IMR-90 (cell line): ENCODE data around the gene EPHB6. TPM values are rescaled to one million over a fixed set of nuclear protein-coding genes. Genes with fewer than 3 reads are reported as not detected.

Experiments used
- ATAC-seq: fragments of 200-7000 bp; cut with Tn5 transposase; 2 replicates; pipeline ENCODE4 v1.9.1; 2020; ENCODE audit warnings: low read depth, mild to moderate bottlenecking, moderate library complexity
- BruUV-seq: library from RNA; stranded (reverse); fragments of 400-500 nt; replicated peaks from 2 replicates; lab custom pipeline; 2021; lab: Mats Ljungman, UMichigan
- CTCF ChIA-PET: fragments of 300-600 bp; formaldehyde crosslinking; extraction: SDS; loops from one replicate; lab custom pipeline; 2021; ENCODE audit warnings: antibody characterized with exemption; lab: Yijun Ruan, JAX
- POLR2A ChIA-PET: fragments of 300-600 bp; sonication (Branson Sonifier 250); formaldehyde crosslinking; loops from one replicate; lab custom pipeline; 2022; ENCODE audit warnings: antibody characterized with exemption; ENCODE audit not compliant: unreplicated experiment; lab: Charles Lee
- DNase-seq: peaks from one replicate; pipeline ENCODE4 v3.0.0; 2013
- H2AFZ ChIP-seq: replicated peaks from 2 replicates; pipeline ENCODE3; 2013; ENCODE audit warnings: low read length, mild to moderate bottlenecking; ENCODE audit not compliant: poor library complexity
- H2AK5ac ChIP-seq: 2 replicates; pipeline ENCODE4 v1.6.1; 2013; ENCODE audit warnings: low read depth, low read length, inconsistent platforms
- H2AK9ac ChIP-seq: replicated peaks from 2 replicates; pipeline ENCODE3; 2013; ENCODE audit warnings: mild to moderate bottlenecking, low read depth, low read length, moderate library complexity; ENCODE audit not compliant: poor library complexity
- H2BK120ac ChIP-seq: 2 replicates; pipeline ENCODE4 v1.6.1; 2013; ENCODE audit warnings: low read depth, low read length, inconsistent platforms
- H2BK15ac ChIP-seq: 3 replicates; pipeline ENCODE4 v1.6.1; 2013; ENCODE audit warnings: low read depth, low read length, inconsistent platforms
- H2BK20ac ChIP-seq: 2 replicates; pipeline ENCODE4 v1.6.1; 2013; ENCODE audit warnings: low read depth, mild to moderate bottlenecking, inconsistent platforms, low read length, moderate library complexity
- H2BK5ac ChIP-seq: 2 replicates; pipeline ENCODE4 v1.6.1; 2013; ENCODE audit warnings: mild to moderate bottlenecking, low read depth, low read length, inconsistent platforms; ENCODE audit not compliant: poor library complexity, severe bottlenecking
- H3K14ac ChIP-seq: replicated peaks from 2 replicates; pipeline ENCODE4 v1.6.1; 2013; ENCODE audit warnings: low read depth, low read length, inconsistent platforms
- H3K18ac ChIP-seq: 2 replicates; pipeline ENCODE4 v1.6.1; 2013; ENCODE audit warnings: low read depth, low read length, control low read depth
- H3K23ac ChIP-seq: 2 replicates; pipeline ENCODE4 v1.6.1; 2013; ENCODE audit warnings: low read depth, low read length, inconsistent platforms
- H3K27ac ChIP-seq: 2 replicates; pipeline ENCODE4 v1.5.1; 2013; ENCODE audit warnings: mild to moderate bottlenecking, control low read depth, low read length; ENCODE audit not compliant: insufficient read depth
- H3K27me3 ChIP-seq: 2 replicates; pipeline ENCODE4 v1.6.1; 2013; ENCODE audit warnings: low read length; ENCODE audit not compliant: control insufficient read depth, insufficient read depth
- H3K36me3 ChIP-seq: 2 replicates; pipeline ENCODE4 v1.6.1; 2013; ENCODE audit warnings: low read length, mixed read lengths; ENCODE audit not compliant: control insufficient read depth, insufficient read depth
- H3K4ac ChIP-seq: 2 replicates; pipeline ENCODE4 v1.6.1; 2013; ENCODE audit warnings: low read depth, low read length, inconsistent platforms
- H3K4me1 ChIP-seq: 2 replicates; pipeline ENCODE4 v1.6.1; 2013; ENCODE audit warnings: low read length, mixed read lengths; ENCODE audit not compliant: control insufficient read depth, insufficient read depth
- H3K4me2 ChIP-seq: 2 replicates; pipeline ENCODE4 v1.6.1; 2013; ENCODE audit warnings: low read depth, mild to moderate bottlenecking, control low read depth, low read length, moderate library complexity
- H3K4me3 ChIP-seq: 2 replicates; pipeline ENCODE4 v1.5.1; 2013; ENCODE audit warnings: low read depth, mild to moderate bottlenecking, control low read depth, low read length, moderate library complexity; ENCODE audit not compliant: insufficient read depth
- H3K56ac ChIP-seq: 2 replicates; pipeline ENCODE4 v1.6.1; 2013; ENCODE audit warnings: low read length, inconsistent platforms; ENCODE audit not compliant: insufficient read depth; ENCODE audit errors: extremely low read depth
- H3K79me1 ChIP-seq, 2 experiments: 2 replicates each; pipeline ENCODE4 v1.6.1; 2013; ENCODE audit warnings: low read length in 2 of 2, inconsistent platforms in 1 of 2, low read depth in 1 of 2
- H3K9ac ChIP-seq: 2 replicates; pipeline ENCODE4 v1.6.1; 2013; ENCODE audit warnings: low read depth, low read length, control low read depth
- H3K9me1 ChIP-seq: 2 replicates; pipeline ENCODE4 v1.6.1; 2013; ENCODE audit warnings: low read length, inconsistent platforms; ENCODE audit not compliant: insufficient read depth
- H3K9me3 ChIP-seq: 2 replicates; pipeline ENCODE4 v1.6.1; 2013; ENCODE audit warnings: low read length; ENCODE audit not compliant: control insufficient read depth, insufficient read depth
- H4K20me1 ChIP-seq: 2 replicates; pipeline ENCODE4 v1.6.1; 2013; ENCODE audit warnings: low read length, inconsistent platforms; ENCODE audit not compliant: insufficient read depth
- H4K5ac ChIP-seq: 2 replicates; pipeline ENCODE4 v1.6.1; 2013; ENCODE audit warnings: mild to moderate bottlenecking, low read depth, low read length, control low read depth
- H4K8ac ChIP-seq, 2 experiments: 2 replicates each; pipeline ENCODE4 v1.6.1; 2013; ENCODE audit warnings: low read depth in 2 of 2, low read length in 2 of 2, control low read depth in 1 of 2, inconsistent platforms in 1 of 2
- H4K91ac ChIP-seq: 2 replicates; pipeline ENCODE4 v1.6.1; 2013; ENCODE audit warnings: low read depth, low read length, inconsistent platforms; ENCODE audit not compliant: insufficient read depth
- BHLHE40 ChIP-seq: fragments of 150-350 bp; IDR thresholded peaks from 2 replicates; pipeline ENCODE4 v1.6.1; 2016; ENCODE audit warnings: mild to moderate bottlenecking, low read depth, low read length
- CEBPB ChIP-seq: IDR thresholded peaks from 2 replicates; pipeline ENCODE4 v1.6.1; 2012; ENCODE audit warnings: low read depth, low read length, improper control_type of control experiment
- CHD1 ChIP-seq: IDR thresholded peaks from 2 replicates; pipeline ENCODE4 v1.6.1; 2012; ENCODE audit warnings: low read depth, low read length, improper control_type of control experiment
- FOS ChIP-seq: fragments of 150-350 bp; IDR thresholded peaks from 2 replicates; pipeline ENCODE4 v1.6.1; 2016; ENCODE audit warnings: low read depth, low read length
- MAFK ChIP-seq: IDR thresholded peaks from 2 replicates; pipeline ENCODE4 v1.6.1; 2012; ENCODE audit warnings: low read depth, low read length, improper control_type of control experiment
- MAZ ChIP-seq: IDR thresholded peaks from 2 replicates; pipeline ENCODE4 v1.6.1; 2012; ENCODE audit warnings: low read depth, mild to moderate bottlenecking, low read length, improper control_type of control experiment, moderate library complexity, borderline replicate concordance
- MXI1 ChIP-seq: IDR thresholded peaks from 2 replicates; pipeline ENCODE4 v1.6.1; 2012; ENCODE audit warnings: low read depth, mild to moderate bottlenecking, low read length, moderate library complexity, borderline replicate concordance
- NFE2L2 ChIP-seq: fragments of 150-350 bp; IDR thresholded peaks from 2 replicates; pipeline ENCODE4 v1.6.1; 2016; ENCODE audit warnings: low read depth, mild to moderate bottlenecking, low read length
- POLR2A ChIP-seq: IDR thresholded peaks from 2 replicates; pipeline ENCODE4 v1.6.1; 2012; ENCODE audit warnings: mild to moderate bottlenecking, low read depth, low read length
- RAD21 ChIP-seq: IDR thresholded peaks from 2 replicates; pipeline ENCODE4 v1.6.1; 2012; ENCODE audit warnings: low read length, improper control_type of control experiment
- RCOR1 ChIP-seq: IDR thresholded peaks from 2 replicates; pipeline ENCODE4 v1.6.1; 2012; ENCODE audit warnings: mild to moderate bottlenecking, low read length, improper control_type of control experiment; ENCODE audit not compliant: insufficient replicate concordance
- RFX5 ChIP-seq: IDR thresholded peaks from 2 replicates; pipeline ENCODE4 v1.8.0; 2012; ENCODE audit warnings: low read depth, mild to moderate bottlenecking, low read length, moderate library complexity
- SMC3 ChIP-seq: fragments of 150-350 bp; IDR thresholded peaks from 2 replicates; pipeline ENCODE4 v1.6.1; 2016; ENCODE audit warnings: low read depth, mild to moderate bottlenecking, antibody characterized with exemption, low read length, moderate library complexity
- WGBS, 2 experiments: methylation state at CpG; one replicate each; pipeline versions ENCODE4 v1.1.5 to v1.1.7; 2013; ENCODE audit warnings: missing lambda C conversion rate in 2 of 2; ENCODE audit not compliant: insufficient read length in 1 of 2; ENCODE audit errors: extremely low coverage in 2 of 2; 5-methylcytosine and 5-hydroxymethylcytosine counted together
- dilution Hi-C: fragments of 300-500 bp; cut with HindIII; formaldehyde crosslinking; loops from one replicate; pipeline ENCODE4 v1.14.3; 2018; ENCODE audit warnings: low sequenced_read_pairs; ENCODE audit not compliant: unreplicated experiment
- in situ Hi-C: fragments of 300-500 bp; cut with MboI; formaldehyde crosslinking; loops from 3 replicates; pipeline ENCODE4 v1.14.3; 2019; ENCODE audit warnings: low sequenced_read_pairs, inconsistent platforms, mixed read lengths
- intact Hi-C: fragments of 100-400 bp; cut with micrococcal nuclease; formaldehyde crosslinking; loops from 2 replicates; pipeline ENCODE4 v1.10.0; 2022
- polyA plus RNA-seq, 3 experiments: library from polyadenylated mRNA; depleted of rRNA; stranded (reverse); fragments of >200 nt; gene quantifications; 2 replicates each; pipeline ENCODE4 v1.2.3, GENCODE V29; 2012; ENCODE audit warnings: low replicate concordance in 1 of 3
- total RNA-seq: library from RNA; depleted of rRNA; stranded (reverse); fragments of >200 nt; gene quantifications from 2 replicates; pipeline ENCODE4 v1.2.3, GENCODE V29; 2012
- TF ChIP-seq, protein P1 (sequence below): fragments of 150-350 bp; IDR thresholded peaks from 2 replicates; pipeline ENCODE4 v1.6.1; 2017; ENCODE audit warnings: mild to moderate bottlenecking, antibody characterized with exemption, low read length, low read depth
- TF ChIP-seq, protein P2 (sequence below): conservative IDR thresholded peaks from 2 replicates; pipeline ENCODE4 v1.5.1; 2012; ENCODE audit warnings: mild to moderate bottlenecking, low read depth, low read length, improper control_type of control experiment
- TF ChIP-seq, protein P3 (sequence below): fragments of 150-350 bp; IDR thresholded peaks from 2 replicates; pipeline ENCODE4 v1.6.1; 2016; ENCODE audit warnings: low read depth, mild to moderate bottlenecking, low read length, moderate library complexity, borderline replicate concordance

EPHB6 gene
- total and polyA plus RNA-seq, 2 of the 4 experiments (the other 2 are of a cell fraction) = under 0.01 to 0.60 TPM

GRCh38 chr7:142827951-142828500, 26.9 kb upstream of the EPHB6 start:
- no peak overlapping the region for H4K8ac ChIP-seq
- no peak overlapping the region for H3K18ac ChIP-seq
- no peak overlapping the region for H2AFZ ChIP-seq
- POLR2A ChIA-PET = no interaction called here
- H2BK15ac ChIP-seq = no peak overlapping the region
- H3K9me1 ChIP-seq = no peaks in the 10 kb centered on the region
- H4K20me1 ChIP-seq = no peaks in the 10 kb centered on the region
- H3K9me3 ChIP-seq = no peaks in the 10 kb centered on the region
- no peak overlapping the region for H4K5ac ChIP-seq
- no peak overlapping the region for H3K4ac ChIP-seq
- H4K91ac ChIP-seq = no peak overlapping the region
- H3K4me2 ChIP-seq = no peak overlapping the region
- no peaks in the 10 kb centered on the region for H3K27me3 ChIP-seq
- no peak overlapping the region for H3K56ac ChIP-seq
- dilution Hi-C loops (no loop called here), in situ Hi-C loops (no loop called here), intact Hi-C loops (no loop called here)
- BruUV-seq = no TSS peak
- no peak overlapping the region for H3K4me3 ChIP-seq
- 0% methylated on average over 1 of the region's 1 CpG; no CpG with 5 or more reads in 1 of the 2 experiments for WGBS, 2 experiments
- no peak overlapping the region for H3K23ac ChIP-seq
- DNase-seq = no peak
- H2AK5ac ChIP-seq = no peak overlapping the region
- H3K79me1 ChIP-seq = no peaks in the 10 kb centered on the region
- no peaks in the 10 kb centered on the region for H3K4me1 ChIP-seq
- H3K9ac ChIP-seq = no peak overlapping the region
- no peak overlapping the region for H2BK20ac ChIP-seq
- H3K36me3 ChIP-seq = no peaks in the 10 kb centered on the region
- H3K27ac ChIP-seq = no peak overlapping the region
- TF ChIP-seq, protein P1, sequence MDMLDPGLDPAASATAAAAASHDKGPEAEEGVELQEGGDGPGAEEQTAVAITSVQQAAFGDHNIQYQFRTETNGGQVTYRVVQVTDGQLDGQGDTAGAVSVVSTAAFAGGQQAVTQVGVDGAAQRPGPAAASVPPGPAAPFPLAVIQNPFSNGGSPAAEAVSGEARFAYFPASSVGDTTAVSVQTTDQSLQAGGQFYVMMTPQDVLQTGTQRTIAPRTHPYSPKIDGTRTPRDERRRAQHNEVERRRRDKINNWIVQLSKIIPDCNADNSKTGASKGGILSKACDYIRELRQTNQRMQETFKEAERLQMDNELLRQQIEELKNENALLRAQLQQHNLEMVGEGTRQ = no peak
- no peak for TF ChIP-seq CEBPB
- TF ChIP-seq POLR2A = no peak
- TF ChIP-seq, protein P2, sequence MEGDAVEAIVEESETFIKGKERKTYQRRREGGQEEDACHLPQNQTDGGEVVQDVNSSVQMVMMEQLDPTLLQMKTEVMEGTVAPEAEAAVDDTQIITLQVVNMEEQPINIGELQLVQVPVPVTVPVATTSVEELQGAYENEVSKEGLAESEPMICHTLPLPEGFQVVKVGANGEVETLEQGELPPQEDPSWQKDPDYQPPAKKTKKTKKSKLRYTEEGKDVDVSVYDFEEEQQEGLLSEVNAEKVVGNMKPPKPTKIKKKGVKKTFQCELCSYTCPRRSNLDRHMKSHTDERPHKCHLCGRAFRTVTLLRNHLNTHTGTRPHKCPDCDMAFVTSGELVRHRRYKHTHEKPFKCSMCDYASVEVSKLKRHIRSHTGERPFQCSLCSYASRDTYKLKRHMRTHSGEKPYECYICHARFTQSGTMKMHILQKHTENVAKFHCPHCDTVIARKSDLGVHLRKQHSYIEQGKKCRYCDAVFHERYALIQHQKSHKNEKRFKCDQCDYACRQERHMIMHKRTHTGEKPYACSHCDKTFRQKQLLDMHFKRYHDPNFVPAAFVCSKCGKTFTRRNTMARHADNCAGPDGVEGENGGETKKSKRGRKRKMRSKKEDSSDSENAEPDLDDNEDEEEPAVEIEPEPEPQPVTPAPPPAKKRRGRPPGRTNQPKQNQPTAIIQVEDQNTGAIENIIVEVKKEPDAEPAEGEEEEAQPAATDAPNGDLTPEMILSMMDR = no peak
- TF ChIP-seq MAZ = no peak
- TF ChIP-seq, protein P3, sequence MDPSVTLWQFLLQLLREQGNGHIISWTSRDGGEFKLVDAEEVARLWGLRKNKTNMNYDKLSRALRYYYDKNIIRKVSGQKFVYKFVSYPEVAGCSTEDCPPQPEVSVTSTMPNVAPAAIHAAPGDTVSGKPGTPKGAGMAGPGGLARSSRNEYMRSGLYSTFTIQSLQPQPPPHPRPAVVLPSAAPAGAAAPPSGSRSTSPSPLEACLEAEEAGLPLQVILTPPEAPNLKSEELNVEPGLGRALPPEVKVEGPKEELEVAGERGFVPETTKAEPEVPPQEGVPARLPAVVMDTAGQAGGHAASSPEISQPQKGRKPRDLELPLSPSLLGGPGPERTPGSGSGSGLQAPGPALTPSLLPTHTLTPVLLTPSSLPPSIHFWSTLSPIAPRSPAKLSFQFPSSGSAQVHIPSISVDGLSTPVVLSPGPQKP = no peak
- TF ChIP-seq BHLHE40 = no peak
- no peak for TF ChIP-seq NFE2L2
- no peak for TF ChIP-seq MAFK
- TF ChIP-seq RCOR1 = no peak
- TF ChIP-seq SMC3 = no peak
- no peak for TF ChIP-seq RFX5
- no peak for TF ChIP-seq CHD1
- no peak for TF ChIP-seq RAD21
- no peak for TF ChIP-seq FOS
- TF ChIP-seq MXI1 = no peak
- ATAC-seq = no peak
- H2BK120ac ChIP-seq = no peak overlapping the region
- no peak overlapping the region for H2BK5ac ChIP-seq
- no peak overlapping the region for H2AK9ac ChIP-seq
- CTCF ChIA-PET = no interaction called here
- no peak overlapping the region for H3K14ac ChIP-seq
